NB4 (cell line): ENCODE results near the gene NRCAM.

Experiments used
- DNase-seq: peaks from one replicate; pipeline ENCODE4 v3.0.0; 2010; ENCODE audit warnings: low read depth
- H3K4me3 ChIP-seq: one replicate; pipeline ENCODE4 v1.5.1; 2011; ENCODE audit warnings: mild to moderate bottlenecking, low read depth, low read length, moderate library complexity
- CTCF ChIP-seq: IDR thresholded peaks from one replicate; pipeline ENCODE4 v1.5.1; 2012; ENCODE audit warnings: low read depth, low read length
- MAX ChIP-seq: IDR thresholded peaks from 2 replicates; pipeline ENCODE4 v1.6.1; 2011; ENCODE audit warnings: low read depth, low read length
- MYC ChIP-seq: IDR thresholded peaks from 2 replicates; pipeline ENCODE4 v1.6.1; 2011; ENCODE audit warnings: low read depth, low read length
- POLR2A ChIP-seq: IDR thresholded peaks from 2 replicates; pipeline ENCODE4 v1.6.1; 2011; ENCODE audit warnings: mild to moderate bottlenecking; ENCODE audit not compliant: insufficient read length; ENCODE audit errors: extremely low read depth

Gene NRCAM

GRCh38 chr7:108202743-108203142 is 253.5 kb downstream of the NRCAM start:
- TF ChIP-seq CTCF (no peak), POLR2A (no peak), MAX (no peak), MYC (no peak)
- H3K4me3 ChIP-seq: no peak overlapping the region
- DNase-seq: no peak

GRCh38 chr7:108201766-108202165 is 254.5 kb downstream of the NRCAM start:
- no peak for DNase-seq
- TF ChIP-seq MAX: no peak
- TF ChIP-seq POLR2A: no peak
- TF ChIP-seq CTCF: no peak
- no peak for TF ChIP-seq MYC
- H3K4me3 ChIP-seq: no peak overlapping the region

GRCh38 chr7:108200326-108200725 is 255.9 kb downstream of the NRCAM start:
- TF ChIP-seq POLR2A (no peak), CTCF (no peak), MYC (no peak), MAX (no peak)
- DNase-seq: no peak
- no peak overlapping the region for H3K4me3 ChIP-seq

- TF ChIP-seq MAX (no peak), POLR2A (no peak), MYC (no peak), CTCF (no peak)
- no peak overlapping the region for H3K4me3 ChIP-seq
- no peak for DNase-seq
Measured at GRCh38 chr7:108197371-108198091, 258.7 kb downstream of the NRCAM start.

GRCh38 chr7:108196004-108196403 is 260.2 kb downstream of the NRCAM start:
- no peak for DNase-seq
- no peak for TF ChIP-seq POLR2A
- TF ChIP-seq CTCF: no peak
- no peak for TF ChIP-seq MYC
- no peak for TF ChIP-seq MAX
- no peak overlapping the region for H3K4me3 ChIP-seq
